ENCODE measurements around the gene DNAAF5. TPM values are rescaled to one million over a fixed set of nuclear protein-coding genes. Genes with fewer than 3 reads are reported as not detected.

DNAAF5 gene
- total RNA-seq, 1 donor from 2014 or later = 45.6 TPM

- H3K4me1 Mint-ChIP-seq (ENCODE audit: unreplicated experiment) = peaks cover 52% of the 10 kb centered on the region
- H3K27me3 Mint-ChIP-seq = no peaks in the 10 kb centered on the region
- H3K4me3 Mint-ChIP-seq = peak overlapping the region; percentile 48
- peaks cover 23% of the 10 kb centered on the region for H3K36me3 Mint-ChIP-seq
- peaks cover 5% of the 10 kb centered on the region for H3K9me3 Mint-ChIP-seq
- H3K27ac Mint-ChIP-seq = peak overlapping the region; percentile 61
- TF ChIP-seq, protein P1, sequence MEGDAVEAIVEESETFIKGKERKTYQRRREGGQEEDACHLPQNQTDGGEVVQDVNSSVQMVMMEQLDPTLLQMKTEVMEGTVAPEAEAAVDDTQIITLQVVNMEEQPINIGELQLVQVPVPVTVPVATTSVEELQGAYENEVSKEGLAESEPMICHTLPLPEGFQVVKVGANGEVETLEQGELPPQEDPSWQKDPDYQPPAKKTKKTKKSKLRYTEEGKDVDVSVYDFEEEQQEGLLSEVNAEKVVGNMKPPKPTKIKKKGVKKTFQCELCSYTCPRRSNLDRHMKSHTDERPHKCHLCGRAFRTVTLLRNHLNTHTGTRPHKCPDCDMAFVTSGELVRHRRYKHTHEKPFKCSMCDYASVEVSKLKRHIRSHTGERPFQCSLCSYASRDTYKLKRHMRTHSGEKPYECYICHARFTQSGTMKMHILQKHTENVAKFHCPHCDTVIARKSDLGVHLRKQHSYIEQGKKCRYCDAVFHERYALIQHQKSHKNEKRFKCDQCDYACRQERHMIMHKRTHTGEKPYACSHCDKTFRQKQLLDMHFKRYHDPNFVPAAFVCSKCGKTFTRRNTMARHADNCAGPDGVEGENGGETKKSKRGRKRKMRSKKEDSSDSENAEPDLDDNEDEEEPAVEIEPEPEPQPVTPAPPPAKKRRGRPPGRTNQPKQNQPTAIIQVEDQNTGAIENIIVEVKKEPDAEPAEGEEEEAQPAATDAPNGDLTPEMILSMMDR (conservative IDR thresholded peaks at IDR 0.05) = no peak
- DNase-seq (ENCODE audit: extremely low spot score, unreplicated experiment) = no peak
Observed at GRCh38 chr7:820341-820740, 93.8 kb downstream of the DNAAF5 start.

- no peak for DNase-seq (ENCODE audit: extremely low spot score, unreplicated experiment)
- Mint-ChIP-seq H3K4me1 (ENCODE audit: unreplicated experiment) (peaks cover 55% of the 10 kb centered on the region), H3K27ac (peak overlapping the region; percentile 66), H3K36me3 (peaks cover 26% of the 10 kb centered on the region), H3K9me3 (peaks cover 5% of the 10 kb centered on the region), H3K4me3 (peak overlapping the region; percentile 21), H3K27me3 (no peaks in the 10 kb centered on the region)
- TF ChIP-seq, protein P1 (conservative IDR thresholded peaks at IDR 0.05) = no peak
Observed at GRCh38 chr7:821688-822087, 95.2 kb downstream of the DNAAF5 start.

DNA sequence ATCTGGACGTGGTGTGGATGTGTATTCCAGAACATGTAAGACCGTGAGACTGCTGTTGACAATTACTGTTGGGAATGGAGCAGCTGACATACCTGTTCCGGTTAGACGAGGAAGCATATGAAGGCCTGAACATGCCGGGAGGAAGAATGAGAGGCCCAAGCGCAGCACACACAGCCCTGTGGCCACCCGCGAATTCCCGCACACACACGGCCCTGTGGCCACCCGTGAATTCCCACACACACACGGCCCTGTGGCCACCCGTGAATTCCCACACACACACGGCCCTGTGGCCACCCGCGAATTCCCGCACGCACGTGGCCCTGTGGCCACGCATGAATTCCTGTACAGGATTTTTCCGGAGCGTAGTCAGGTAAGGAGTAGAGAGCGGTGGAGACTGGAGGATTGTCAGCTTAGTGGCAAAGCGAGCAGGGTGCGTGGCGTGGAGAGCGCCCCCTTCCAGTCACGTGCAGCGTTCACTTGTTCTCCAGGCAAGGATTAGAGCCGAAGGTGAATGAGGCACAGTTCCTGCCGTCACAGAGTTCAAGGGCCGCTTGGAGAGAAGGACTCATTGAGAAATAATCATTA lies 96.3 kb downstream of the DNAAF5 start:
- Mint-ChIP-seq H3K27ac (no peak overlapping the region), H3K4me3 (no peak overlapping the region), H3K36me3 (peaks cover 26% of the 10 kb centered on the region), H3K9me3 (peaks cover 5% of the 10 kb centered on the region), H3K4me1 (ENCODE audit: unreplicated experiment) (peaks cover 51% of the 10 kb centered on the region), H3K27me3 (no peaks in the 10 kb centered on the region)
- TF ChIP-seq, protein P1 (conservative IDR thresholded peaks at IDR 0.05) = no peak
- no peak for DNase-seq (ENCODE audit: extremely low spot score, unreplicated experiment)

DNA sequence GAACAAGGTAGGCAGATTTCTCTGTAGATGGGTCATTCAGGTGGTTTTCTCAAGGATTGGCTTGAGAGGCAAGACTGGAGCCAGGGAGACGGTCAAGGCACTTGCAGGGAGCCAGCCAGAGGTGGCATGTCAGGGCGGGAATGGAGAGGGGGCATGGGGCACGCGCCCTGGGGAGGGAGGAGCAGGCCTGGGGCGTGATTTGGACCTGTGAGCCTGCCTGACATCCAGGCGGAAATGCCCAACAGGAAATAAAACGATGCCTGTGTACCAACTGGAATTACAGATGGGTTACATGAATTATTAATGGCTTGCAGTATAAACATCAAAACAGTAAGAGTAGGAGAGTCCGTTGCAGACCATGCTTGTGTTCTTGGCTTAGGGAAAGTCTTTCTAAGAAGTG lies 97.2 kb downstream of the DNAAF5 start:
- Mint-ChIP-seq H3K27me3 (no peaks in the 10 kb centered on the region), H3K4me1 (ENCODE audit: unreplicated experiment) (peaks cover 43% of the 10 kb centered on the region), H3K27ac (no peak overlapping the region), H3K4me3 (no peak overlapping the region), H3K9me3 (no peaks in the 10 kb centered on the region), H3K36me3 (peaks cover 22% of the 10 kb centered on the region)
- TF ChIP-seq, protein P1 (conservative IDR thresholded peaks at IDR 0.05) = no peak
- no peak for DNase-seq (ENCODE audit: extremely low spot score, unreplicated experiment)

DNA sequence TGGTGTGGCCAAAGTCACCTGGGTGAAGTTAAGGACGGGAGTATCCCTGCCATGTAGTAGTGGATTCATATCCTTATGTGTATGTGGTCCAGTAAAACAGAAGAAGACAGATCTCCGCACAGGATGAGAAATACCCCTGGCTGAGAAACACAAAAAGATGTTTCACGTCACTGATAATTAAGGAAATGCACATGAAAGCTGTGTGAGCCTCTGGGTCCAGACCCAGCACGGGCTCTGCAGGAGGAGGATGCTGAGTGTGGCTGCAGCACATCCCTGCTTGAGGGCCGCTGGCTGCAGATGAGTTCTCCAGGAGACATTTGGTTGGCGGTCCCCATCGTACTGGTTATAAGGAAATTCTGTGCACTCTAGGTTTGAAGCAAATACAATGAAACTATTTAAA lies 97.6 kb downstream of the DNAAF5 start:
- Mint-ChIP-seq H3K27ac (no peak overlapping the region), H3K9me3 (no peaks in the 10 kb centered on the region), H3K36me3 (peaks cover 22% of the 10 kb centered on the region), H3K4me1 (ENCODE audit: unreplicated experiment) (peaks cover 43% of the 10 kb centered on the region), H3K27me3 (no peaks in the 10 kb centered on the region), H3K4me3 (no peak overlapping the region)
- DNase-seq (ENCODE audit: extremely low spot score, unreplicated experiment) = no peak
- TF ChIP-seq, protein P1 (conservative IDR thresholded peaks at IDR 0.05) = no peak

Measured in type B pancreatic cell (in vitro differentiated cells).